ENCODE data around the gene MFGE8.

MFGE8 gene

DNA sequence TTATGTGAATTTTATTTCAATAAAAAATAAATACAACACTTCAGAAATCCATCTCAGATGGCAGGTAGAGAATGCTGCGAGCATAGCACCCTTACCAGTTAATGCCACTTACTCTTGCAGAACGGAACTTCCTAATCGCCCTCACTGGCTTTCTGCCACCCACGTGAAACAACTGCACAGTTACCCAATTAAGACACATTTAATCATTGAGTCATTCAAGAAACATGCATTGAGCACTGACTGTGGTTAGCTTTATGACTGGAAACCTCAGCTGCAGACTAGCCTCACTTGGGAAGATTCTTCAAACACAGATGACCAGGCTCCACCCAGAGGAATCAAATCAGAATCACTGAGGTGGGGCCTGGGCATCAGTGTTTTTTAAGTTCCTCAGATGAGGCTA, 5.6 kb upstream of the MFGE8 start:
- DNase-seq, result no peak

DNA sequence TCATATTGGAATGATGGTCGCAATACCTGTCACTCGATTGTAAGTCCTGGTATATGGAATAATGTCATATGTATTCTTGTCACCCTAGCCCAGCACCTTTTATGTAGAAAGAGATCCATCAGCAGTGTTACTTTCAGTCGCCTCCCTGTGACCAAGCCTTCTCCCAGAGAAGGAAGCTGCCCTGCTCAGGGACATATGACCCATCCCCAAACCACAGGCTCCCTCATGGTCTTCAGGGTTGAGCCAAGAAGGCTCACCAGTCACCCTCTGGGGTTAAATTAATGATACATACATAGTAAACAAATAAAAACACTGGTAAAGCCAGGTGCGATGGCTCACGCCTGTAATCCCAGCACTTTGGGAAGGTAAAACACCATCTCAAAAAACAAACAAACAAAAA, 4.6 kb upstream of the MFGE8 start:
- no peak for DNase-seq

DNA sequence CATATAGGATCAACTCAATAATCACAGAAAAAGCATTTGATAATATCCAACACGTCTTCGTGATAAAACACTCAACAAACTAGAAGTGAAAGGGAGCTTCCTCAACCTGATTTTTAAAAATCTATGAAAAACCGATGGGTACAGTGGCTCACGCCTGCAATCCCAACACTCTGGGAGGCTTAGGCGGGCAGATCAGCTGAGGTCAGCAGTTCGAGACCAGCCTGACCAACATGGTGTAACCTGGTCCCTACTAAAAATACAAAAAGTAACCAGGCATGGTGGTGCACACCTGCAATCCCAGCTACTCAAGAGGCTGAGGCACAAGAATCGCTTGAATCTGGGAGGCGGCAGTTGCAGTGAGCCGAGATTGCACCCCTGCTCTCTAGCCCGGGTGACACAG, 2.2 kb upstream of the MFGE8 start:
- DNase-seq, result no peak

DNA sequence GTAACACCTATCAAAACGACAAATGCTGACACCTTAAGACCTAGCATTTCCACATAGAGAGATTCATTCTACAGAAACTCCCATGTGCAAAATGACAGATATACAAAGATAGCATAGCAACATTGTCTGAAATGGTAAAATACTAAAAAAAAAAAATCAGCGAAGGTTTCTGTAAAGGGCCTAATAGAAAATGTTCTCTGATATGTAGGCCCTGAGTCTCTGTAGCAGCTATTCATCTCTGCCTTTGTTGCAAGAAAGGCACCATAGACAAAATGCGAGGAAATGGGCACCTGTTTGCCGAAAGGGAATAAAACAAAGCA, 631 bp upstream of the MFGE8 start:
- no peak for DNase-seq

DNA sequence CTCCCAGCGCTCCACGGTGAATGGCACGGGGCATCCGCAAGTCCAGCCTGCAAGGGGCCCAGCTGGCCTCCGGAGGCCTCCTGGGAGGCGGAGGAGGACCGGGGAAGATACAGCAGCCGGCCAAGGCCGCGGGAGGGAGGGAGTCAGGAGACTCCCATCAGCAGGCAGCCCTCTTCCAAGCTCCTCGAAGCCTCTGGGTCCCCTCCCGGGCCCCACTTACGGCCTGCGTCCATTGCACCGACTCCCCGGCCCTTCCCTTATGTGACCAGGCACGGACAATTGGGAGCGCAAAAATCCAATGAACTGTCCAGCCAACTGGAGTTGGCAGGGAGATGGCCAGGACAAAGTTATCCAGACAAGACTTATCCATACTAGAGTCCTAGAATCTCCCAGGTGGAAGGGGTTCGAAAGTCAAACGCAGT, 668 bp downstream of the MFGE8 start:
- DNase-seq, result no peak

DNA sequence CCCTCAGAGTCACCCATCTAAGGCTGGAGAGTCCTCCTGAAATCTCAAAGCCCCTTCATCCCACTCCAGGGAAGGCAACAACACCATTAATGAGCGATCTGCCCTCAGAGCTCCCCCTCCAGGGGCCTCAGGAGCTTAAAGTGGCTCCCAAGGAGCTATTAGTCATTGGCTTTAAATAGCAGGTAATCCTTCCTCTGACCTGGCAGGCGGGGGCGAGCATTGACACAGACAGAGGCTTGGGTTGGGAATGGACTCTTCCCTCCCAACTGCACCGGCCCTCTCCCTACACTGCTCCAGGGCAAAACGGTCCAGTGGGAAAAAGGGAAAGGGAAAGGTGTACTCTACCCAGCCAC, 1.4 kb downstream of the MFGE8 start:
- no peak for DNase-seq

DNA sequence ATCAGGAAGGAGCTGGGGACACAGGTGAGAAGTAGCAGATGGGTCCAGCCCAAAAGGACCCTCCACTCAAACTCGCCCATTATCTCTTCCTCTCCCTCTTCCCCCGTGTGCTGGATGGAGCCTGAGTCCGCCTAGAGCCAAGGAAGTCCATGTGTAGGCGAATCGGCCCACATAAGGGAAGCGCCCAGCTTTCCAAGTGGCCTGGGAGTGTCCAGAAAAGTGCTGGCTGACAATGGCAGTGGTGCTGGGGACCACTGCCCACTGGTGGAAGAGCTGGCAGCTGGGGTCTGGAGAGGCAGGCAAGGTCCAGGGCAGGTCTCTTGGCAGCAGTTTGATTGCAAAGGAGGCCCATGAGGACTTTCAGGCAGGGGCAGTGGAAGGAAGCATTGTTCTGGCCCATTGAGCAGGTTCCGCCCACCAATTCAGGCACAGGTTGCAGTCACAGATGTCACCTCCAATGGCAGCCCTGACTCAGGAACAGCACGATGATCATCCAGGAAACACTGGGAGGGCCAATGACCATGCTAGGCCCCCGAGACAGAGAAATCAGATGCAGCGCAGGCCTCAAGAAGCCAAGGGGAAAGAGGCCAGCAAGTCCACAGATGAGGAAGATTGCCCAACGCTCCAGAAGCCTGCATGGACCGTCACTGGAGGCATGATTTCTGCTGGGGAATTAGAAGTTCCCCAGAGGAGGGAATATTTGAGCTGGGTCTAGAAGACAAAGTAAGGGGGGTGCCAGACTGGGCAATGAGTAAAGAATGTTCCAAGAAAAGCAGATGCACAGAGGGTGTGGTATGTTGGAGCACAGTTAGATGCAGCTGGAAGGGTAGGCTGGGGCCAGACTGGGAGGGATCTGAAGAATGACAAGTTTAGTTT, 3.0 kb downstream of the MFGE8 start:
- DNase-seq, result no peak

DNA sequence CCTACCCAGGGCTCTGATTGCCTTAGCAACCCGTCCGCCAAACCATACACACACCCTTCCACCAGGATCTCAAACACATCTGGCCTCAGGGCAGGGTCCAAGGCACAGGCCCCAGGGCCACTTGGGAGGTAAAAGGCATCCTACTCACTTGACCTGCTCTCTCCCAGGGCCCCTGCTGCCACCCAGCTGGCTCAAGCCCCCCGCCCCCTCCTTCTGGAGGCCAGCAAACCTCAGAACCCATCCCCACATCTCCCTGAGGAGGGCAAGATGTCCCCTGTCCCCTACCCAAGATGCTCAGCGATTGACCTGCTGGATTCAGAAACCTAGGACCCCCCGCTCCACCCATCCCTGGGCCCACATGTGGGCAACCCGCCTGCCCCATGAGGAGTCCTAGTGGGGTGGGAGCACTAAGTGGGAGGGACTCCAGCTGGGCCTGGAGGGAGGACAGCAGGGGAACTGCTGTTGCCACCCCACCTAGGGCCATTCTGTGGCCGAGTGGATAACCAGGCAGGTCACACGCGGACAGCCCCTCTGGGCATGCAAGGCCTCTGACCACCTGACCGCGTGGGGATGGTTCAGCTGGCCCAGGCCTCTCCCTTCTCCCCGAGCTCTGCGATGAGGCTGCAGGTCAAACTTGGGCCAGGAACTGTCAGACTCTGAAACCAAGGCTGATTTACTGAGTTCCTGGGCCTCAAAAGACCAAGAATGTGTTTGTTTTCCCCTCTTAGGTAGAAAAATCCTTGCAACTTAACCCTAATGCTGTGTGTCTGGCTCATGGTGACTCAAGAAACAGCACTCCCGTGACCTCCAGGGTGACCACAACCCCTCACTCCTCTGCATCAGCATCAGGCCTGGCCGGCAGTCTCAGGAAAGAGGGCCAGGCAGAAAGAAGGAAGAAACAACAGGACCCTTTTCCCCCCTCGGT, 4.2 kb downstream of the MFGE8 start:
- no peak for DNase-seq

DNA sequence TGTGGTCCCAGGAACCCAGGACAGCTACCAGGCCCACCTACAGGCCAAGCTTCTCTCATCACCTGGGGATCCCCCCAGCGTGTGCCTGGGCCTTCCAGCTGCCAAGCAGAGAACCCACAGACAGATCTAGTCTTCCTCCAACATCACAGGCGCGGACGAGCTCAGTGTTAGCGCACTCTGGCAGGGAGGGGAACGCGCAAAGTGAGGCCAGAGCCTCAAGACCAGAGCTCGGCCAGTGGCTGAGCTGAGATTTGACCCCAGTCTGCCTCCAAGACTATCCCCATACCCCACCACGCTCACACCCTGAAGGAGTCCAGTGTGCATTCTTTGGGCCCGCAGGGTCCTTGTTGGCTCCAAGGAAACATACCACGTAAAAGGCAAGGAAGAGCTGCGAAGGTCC, 5.1 kb downstream of the MFGE8 start:
- DNase-seq, result no peak

DNA sequence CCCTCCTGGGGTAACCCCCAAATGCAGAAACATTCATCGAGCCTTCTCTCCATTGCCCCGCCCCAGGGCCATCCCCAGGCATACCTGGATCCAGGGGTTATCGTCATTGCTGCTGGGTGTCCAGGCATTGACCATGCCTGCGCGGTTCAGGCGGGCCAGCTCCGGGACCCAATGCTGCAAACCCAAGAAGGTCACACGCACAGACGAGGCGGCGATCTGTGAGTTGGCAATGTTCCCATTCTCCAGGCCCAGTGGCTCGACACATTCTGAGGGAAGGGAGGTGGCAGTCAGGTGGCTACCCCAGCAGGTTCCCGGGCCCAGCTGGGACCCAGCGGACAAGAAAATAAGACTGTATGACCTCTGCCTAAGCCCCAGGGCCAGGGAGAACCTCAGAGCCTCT, 6.1 kb downstream of the MFGE8 start:
- DNase-seq, result no peak

DNA sequence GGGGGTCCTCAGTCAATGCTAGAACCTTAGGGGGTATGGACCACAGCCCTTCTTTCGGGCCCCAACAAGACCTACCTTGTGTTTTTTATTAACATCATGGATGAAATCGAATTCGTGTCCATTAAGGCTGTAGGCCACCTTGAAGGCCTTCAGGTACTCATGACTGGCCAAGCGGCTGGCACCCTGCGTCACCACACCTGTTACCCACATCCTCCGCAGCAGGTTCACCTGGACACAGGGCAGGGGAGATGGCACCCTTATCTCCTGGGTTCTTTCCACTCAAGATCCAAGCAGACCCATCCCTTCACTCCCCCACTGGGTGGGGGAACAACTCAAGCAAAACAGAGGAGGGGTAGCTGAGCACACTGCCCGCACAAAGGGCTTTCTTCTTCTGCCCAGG, 6.6 kb downstream of the MFGE8 start:
- no peak for DNase-seq

DNA sequence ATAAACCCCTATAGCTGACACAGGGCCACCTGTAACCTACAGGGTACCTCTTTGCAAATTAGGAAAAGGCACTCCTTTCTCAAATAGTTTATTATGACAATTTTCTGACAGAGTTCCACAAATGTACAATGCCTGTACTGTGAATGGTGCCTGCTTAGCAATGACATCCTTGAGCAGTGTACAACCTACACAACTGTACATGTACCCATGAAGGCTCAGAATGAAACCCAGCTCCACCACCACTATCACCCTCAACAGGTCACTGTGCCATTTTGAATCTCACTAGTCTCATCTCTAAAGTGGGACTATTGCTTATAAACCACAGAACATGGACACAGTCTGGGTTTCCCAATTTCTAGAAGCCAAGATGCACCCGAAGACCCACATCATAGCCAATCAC, 7.0 kb downstream of the MFGE8 start:
- no peak for DNase-seq

DNA sequence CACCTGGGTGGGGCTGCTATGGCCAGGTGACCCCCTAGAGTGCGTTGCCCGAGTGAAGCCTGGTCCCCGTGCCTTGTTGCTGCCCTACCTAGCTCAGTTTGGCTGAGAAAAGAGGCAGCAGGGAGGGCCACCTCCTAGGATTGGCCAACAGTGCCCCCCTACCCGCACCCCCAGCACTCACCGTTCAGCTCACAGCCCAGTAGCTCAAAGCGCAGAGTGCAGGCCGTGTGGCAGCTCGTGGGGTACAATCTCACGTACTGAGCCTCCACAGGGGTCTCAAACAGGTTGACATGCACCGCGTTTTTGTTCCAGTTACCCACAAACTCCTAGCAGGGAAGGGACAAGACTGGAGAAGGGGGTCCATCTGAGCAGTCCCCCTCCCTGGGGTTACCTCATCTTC, 7.6 kb downstream of the MFGE8 start:
- no peak for DNase-seq

DNA sequence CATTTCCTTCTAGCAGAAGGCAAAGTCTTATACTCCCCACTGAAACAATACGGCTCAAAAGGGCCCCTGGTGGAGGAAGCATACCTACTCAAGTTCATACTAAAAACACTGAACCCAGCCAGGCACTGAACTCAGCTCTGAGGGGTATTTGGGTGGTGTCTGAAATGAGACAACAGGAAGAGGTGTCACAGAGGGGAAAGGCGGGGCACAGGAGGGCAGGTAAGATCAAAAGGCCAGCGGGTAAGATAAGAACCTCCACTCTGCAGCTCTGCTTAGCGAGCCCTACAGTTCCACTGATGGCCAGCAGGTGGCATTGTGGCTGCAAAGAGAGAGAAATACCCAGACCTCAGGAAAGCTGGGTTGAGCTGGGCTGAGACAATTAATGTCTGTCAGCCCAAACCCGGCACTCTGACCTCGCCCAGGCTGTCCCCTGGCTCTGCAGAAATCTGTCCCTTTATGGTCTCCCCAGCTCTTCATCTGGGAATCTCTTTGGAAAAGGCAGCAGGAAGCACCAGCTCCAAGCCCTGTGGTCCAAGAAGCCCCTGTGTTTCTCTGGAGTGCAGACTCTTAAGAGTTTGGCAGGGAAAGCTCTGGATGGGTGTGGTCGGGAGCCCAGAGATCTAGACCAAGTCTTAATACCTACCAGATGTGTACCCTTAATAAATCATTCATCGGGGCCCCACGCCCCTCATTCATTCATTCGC, 8.4 kb downstream of the MFGE8 start:
- peak; percentile 95 for DNase-seq

DNA sequence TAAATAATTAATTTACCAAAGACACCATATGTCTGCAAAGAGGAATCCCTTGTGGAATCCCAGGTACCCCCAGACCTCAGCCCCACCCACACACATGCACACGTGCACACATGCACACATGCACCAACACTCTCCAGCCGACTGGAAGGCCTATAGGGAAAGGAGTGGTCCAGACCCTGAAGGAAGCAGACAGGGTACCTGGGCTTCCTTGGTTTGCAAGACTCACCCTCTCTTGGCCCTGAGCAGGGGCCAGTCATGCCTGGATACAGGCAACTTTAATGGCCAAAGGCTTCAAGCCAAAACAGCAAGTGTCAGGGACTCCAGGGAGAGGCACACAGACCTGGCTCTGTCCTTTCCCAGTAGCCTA, 8.9 kb downstream of the MFGE8 start:
- no peak for DNase-seq

DNA sequence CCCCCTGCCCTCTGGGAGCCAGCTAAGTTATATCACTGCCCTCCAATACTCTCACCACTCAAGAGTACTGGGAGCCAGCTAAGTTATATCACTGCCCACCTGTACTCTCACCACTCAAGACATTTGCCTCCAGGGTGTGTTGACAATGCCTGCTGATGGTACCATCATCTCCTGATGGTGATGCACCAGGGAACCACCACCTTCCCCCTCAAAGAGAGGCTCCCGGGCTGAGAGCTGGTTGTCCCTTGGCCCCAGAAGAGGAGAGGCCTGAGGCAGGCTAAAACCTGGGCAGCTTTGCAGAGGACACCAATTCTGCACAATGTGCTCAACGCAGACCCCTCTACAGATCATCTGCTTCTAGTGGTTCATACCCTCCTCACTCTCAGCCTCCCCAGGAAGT, 10.3 kb downstream of the MFGE8 start:
- DNase-seq, result no peak

DNA sequence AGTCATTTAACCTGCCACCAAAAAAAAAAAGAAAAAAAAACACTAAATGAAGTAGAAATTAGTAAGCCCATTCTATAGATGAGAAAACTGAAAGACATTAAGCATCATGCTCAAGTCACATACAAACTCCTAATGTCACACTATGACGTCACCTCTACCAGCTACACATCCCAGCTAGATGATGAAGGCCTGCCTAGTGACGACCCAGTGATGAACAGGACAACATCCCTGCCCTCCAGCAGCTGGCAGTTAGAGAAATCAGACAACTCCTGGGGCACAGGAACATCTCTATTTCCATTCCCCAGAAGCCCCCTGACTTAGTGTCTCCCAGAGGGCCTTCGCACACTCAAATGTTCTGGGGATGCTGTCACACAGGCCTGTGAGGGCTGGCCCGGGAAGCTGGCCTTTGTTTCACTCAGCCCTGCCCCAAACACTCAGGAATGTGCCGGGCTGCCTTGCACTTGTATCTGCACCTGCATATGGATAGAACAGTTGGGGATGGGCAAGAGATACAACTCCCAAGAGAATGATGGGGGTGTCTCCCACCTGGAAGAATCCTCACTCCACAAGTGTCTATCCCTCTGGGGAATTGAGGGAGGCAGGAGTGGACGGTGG, 10.9 kb downstream of the MFGE8 start:
- no peak for DNase-seq

DNA sequence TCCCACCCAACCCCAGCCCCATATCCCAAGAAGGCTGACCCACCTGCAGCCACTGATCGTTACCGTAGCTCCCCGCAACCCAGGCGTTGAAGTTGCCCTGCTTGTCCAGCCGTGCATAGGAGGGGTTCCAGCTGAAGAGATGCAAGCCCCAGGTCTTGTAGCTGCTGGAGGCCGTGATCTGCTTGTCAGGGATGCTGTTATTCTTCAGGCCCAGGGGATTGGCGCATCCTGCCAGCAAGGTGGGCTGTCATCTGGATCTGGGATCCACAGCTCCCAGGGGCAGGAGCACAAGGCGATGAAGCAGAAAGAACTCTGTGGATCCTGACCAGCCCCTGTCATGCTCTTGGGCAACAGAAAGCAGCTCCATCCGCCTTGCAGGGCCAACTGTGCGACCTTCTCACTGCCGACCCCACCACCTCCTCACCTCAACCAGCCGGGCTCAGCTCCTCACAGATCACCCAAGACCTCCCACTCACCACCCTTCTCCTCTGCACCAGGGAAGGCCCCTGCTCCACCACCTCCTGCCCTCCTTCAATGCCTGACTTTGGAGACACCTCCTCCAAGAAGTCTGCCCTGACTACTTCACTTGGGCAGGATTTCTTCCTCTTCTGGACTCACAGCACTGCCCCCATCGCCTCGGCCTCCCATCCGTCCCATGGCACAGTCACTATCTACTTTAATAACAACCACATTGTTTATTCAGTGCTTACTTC, 11.5 kb downstream of the MFGE8 start:
- DNase-seq, result no peak

DNA sequence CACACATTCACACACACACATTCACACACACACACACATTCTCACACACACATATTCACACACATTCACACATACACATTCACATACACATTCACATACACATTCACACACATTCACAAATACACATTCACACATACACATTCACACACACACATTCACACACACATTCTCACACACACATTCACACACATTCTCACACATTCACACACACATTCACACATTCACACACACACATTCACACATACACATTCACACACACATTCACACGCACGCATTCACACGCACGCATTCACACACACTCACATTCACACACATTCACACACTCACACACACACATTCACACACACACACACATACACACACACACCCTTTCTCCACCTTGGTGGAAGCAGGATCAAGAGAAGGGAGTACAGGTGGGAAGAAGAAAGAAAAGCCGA, 12.2 kb downstream of the MFGE8 start:
- no peak for DNase-seq

DNA sequence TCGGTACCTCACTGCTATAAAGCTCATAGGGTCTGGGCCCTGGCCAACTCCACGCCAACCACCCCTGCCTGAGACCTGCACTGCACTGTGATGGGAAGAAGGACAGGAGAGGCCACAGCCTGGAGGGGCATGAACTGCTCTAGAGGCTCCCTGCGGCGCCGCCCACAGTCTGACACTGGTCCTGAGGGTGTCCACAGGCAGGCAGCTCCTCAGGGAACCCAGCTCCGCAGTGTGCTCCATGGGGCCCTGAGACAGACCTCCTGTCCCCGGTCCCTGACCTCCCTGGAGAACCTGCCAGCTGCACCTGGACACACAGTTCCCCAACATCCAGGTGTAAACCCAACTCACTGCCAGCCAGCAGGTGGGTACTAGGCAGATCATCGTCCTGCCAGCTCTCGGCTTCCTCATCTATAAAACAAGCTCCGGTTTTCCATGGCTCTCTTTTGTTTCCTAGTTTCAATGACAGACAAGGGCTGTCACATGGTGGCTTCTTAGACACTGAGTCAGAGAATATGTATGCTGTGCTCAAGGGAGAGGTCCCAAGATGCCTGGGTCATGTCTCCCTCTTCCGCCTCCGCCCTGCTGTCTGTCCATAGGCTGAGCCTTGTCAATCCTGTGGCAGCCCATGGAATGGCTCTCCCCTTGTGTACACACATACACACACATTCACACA, 12.7 kb downstream of the MFGE8 start:
- DNase-seq, result no peak

DNA sequence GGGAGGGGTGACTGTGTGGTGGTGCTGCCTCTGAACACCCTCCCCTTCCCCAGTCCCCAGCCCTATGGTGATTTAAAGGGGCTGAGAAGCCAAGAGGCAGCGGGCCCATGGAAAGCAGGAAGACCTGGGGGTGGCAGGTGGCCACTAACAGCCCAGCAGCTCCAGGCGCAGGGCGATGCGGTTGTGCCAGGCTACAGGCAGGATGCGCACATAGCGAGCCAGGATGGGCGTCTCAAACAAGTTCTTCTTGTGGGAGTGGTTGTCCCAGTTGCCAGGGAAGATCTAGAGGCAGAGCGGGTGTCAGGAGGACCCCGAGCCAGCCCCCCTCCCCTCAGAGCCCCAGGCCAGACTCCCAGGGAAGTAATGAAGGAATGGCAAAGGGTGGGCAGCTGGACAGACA, 13.9 kb downstream of the MFGE8 start:
- DNase-seq, result no peak

DNA sequence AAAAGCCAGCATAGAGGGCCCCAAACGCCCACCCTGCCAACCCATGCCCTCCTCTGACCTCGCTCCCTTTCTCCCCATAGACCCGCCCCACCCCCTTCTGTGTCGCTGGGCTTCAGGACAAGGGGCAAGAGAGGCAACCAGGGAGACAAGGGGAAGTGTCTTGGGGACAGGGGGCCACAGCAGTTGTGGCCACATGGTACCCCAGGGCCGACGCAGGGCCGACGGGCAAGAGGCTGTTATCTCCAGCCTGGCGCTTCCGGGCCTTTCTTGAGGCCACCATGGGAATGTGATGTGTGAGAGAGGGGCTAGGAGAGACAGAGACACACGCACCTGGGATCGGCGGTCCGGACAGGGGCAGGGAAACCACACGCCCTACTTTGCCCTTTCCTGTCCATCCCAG, 14.4 kb downstream of the MFGE8 start:
- DNase-seq, result no peak

Data from T-helper 9 cell (primary cell).